IMR-90 (cell line): ENCODE results near the gene CCSER1. TPM values are rescaled to one million over a fixed set of nuclear protein-coding genes. Genes with fewer than 3 reads are reported as not detected.
"Not testable (repeated sequence)": the region's sequence is repeated elsewhere in the genome, so short reads cannot be mapped to it uniquely, and the experiment has no call there.

Experiments
- ATAC-seq: fragments of 200-7000 bp; cut with Tn5 transposase; 2 replicates; pipeline ENCODE4 v1.9.1; 2020; ENCODE audit warnings: low read depth, mild to moderate bottlenecking, moderate library complexity
- BruUV-seq: library from RNA; stranded (reverse); fragments of 400-500 nt; replicated peaks from 2 replicates; lab custom pipeline; 2021; lab: Mats Ljungman, UMichigan
- CTCF ChIA-PET: fragments of 300-600 bp; formaldehyde crosslinking; extraction: SDS; loops from one replicate; lab custom pipeline; 2021; ENCODE audit warnings: antibody characterized with exemption; lab: Yijun Ruan, JAX
- POLR2A ChIA-PET: fragments of 300-600 bp; sonication (Branson Sonifier 250); formaldehyde crosslinking; loops from one replicate; lab custom pipeline; 2022; ENCODE audit warnings: antibody characterized with exemption; ENCODE audit not compliant: unreplicated experiment; lab: Charles Lee
- DNase-seq: peaks from one replicate; pipeline ENCODE4 v3.0.0; 2013
- H2AFZ ChIP-seq: replicated peaks from 2 replicates; pipeline ENCODE3; 2013; ENCODE audit warnings: low read length, mild to moderate bottlenecking; ENCODE audit not compliant: poor library complexity
- H2AK5ac ChIP-seq: 2 replicates; pipeline ENCODE4 v1.6.1; 2013; ENCODE audit warnings: low read depth, low read length, inconsistent platforms
- H2AK9ac ChIP-seq: replicated peaks from 2 replicates; pipeline ENCODE3; 2013; ENCODE audit warnings: mild to moderate bottlenecking, low read depth, low read length, moderate library complexity; ENCODE audit not compliant: poor library complexity
- H2BK120ac ChIP-seq: 2 replicates; pipeline ENCODE4 v1.6.1; 2013; ENCODE audit warnings: low read depth, low read length, inconsistent platforms
- H2BK15ac ChIP-seq: 3 replicates; pipeline ENCODE4 v1.6.1; 2013; ENCODE audit warnings: low read depth, low read length, inconsistent platforms
- H2BK20ac ChIP-seq: 2 replicates; pipeline ENCODE4 v1.6.1; 2013; ENCODE audit warnings: low read depth, mild to moderate bottlenecking, inconsistent platforms, low read length, moderate library complexity
- H2BK5ac ChIP-seq: 2 replicates; pipeline ENCODE4 v1.6.1; 2013; ENCODE audit warnings: mild to moderate bottlenecking, low read depth, low read length, inconsistent platforms; ENCODE audit not compliant: poor library complexity, severe bottlenecking
- H3K14ac ChIP-seq: replicated peaks from 2 replicates; pipeline ENCODE4 v1.6.1; 2013; ENCODE audit warnings: low read depth, low read length, inconsistent platforms
- H3K18ac ChIP-seq: 2 replicates; pipeline ENCODE4 v1.6.1; 2013; ENCODE audit warnings: low read depth, low read length, control low read depth
- H3K23ac ChIP-seq: 2 replicates; pipeline ENCODE4 v1.6.1; 2013; ENCODE audit warnings: low read depth, low read length, inconsistent platforms
- H3K27ac ChIP-seq: 2 replicates; pipeline ENCODE4 v1.5.1; 2013; ENCODE audit warnings: mild to moderate bottlenecking, control low read depth, low read length; ENCODE audit not compliant: insufficient read depth
- H3K27me3 ChIP-seq: 2 replicates; pipeline ENCODE4 v1.6.1; 2013; ENCODE audit warnings: low read length; ENCODE audit not compliant: control insufficient read depth, insufficient read depth
- H3K36me3 ChIP-seq: 2 replicates; pipeline ENCODE4 v1.6.1; 2013; ENCODE audit warnings: low read length, mixed read lengths; ENCODE audit not compliant: control insufficient read depth, insufficient read depth
- H3K4ac ChIP-seq: 2 replicates; pipeline ENCODE4 v1.6.1; 2013; ENCODE audit warnings: low read depth, low read length, inconsistent platforms
- H3K4me1 ChIP-seq: 2 replicates; pipeline ENCODE4 v1.6.1; 2013; ENCODE audit warnings: low read length, mixed read lengths; ENCODE audit not compliant: control insufficient read depth, insufficient read depth
- H3K4me2 ChIP-seq: 2 replicates; pipeline ENCODE4 v1.6.1; 2013; ENCODE audit warnings: low read depth, mild to moderate bottlenecking, control low read depth, low read length, moderate library complexity
- H3K4me3 ChIP-seq: 2 replicates; pipeline ENCODE4 v1.5.1; 2013; ENCODE audit warnings: low read depth, mild to moderate bottlenecking, control low read depth, low read length, moderate library complexity; ENCODE audit not compliant: insufficient read depth
- H3K56ac ChIP-seq: 2 replicates; pipeline ENCODE4 v1.6.1; 2013; ENCODE audit warnings: low read length, inconsistent platforms; ENCODE audit not compliant: insufficient read depth; ENCODE audit errors: extremely low read depth
- H3K79me1 ChIP-seq, 2 experiments: 2 replicates each; pipeline ENCODE4 v1.6.1; 2013; ENCODE audit warnings: low read length in 2 of 2, inconsistent platforms in 1 of 2, low read depth in 1 of 2
- H3K9ac ChIP-seq: 2 replicates; pipeline ENCODE4 v1.6.1; 2013; ENCODE audit warnings: low read depth, low read length, control low read depth
- H3K9me1 ChIP-seq: 2 replicates; pipeline ENCODE4 v1.6.1; 2013; ENCODE audit warnings: low read length, inconsistent platforms; ENCODE audit not compliant: insufficient read depth
- H3K9me3 ChIP-seq: 2 replicates; pipeline ENCODE4 v1.6.1; 2013; ENCODE audit warnings: low read length; ENCODE audit not compliant: control insufficient read depth, insufficient read depth
- H4K20me1 ChIP-seq: 2 replicates; pipeline ENCODE4 v1.6.1; 2013; ENCODE audit warnings: low read length, inconsistent platforms; ENCODE audit not compliant: insufficient read depth
- H4K5ac ChIP-seq: 2 replicates; pipeline ENCODE4 v1.6.1; 2013; ENCODE audit warnings: mild to moderate bottlenecking, low read depth, low read length, control low read depth
- H4K8ac ChIP-seq, 2 experiments: 2 replicates each; pipeline ENCODE4 v1.6.1; 2013; ENCODE audit warnings: low read depth in 2 of 2, low read length in 2 of 2, control low read depth in 1 of 2, inconsistent platforms in 1 of 2
- H4K91ac ChIP-seq: 2 replicates; pipeline ENCODE4 v1.6.1; 2013; ENCODE audit warnings: low read depth, low read length, inconsistent platforms; ENCODE audit not compliant: insufficient read depth
- CHD1 ChIP-seq: IDR thresholded peaks from 2 replicates; pipeline ENCODE4 v1.6.1; 2012; ENCODE audit warnings: low read depth, low read length, improper control_type of control experiment
- NFE2L2 ChIP-seq: fragments of 150-350 bp; IDR thresholded peaks from 2 replicates; pipeline ENCODE4 v1.6.1; 2016; ENCODE audit warnings: low read depth, mild to moderate bottlenecking, low read length
- RCOR1 ChIP-seq: IDR thresholded peaks from 2 replicates; pipeline ENCODE4 v1.6.1; 2012; ENCODE audit warnings: mild to moderate bottlenecking, low read length, improper control_type of control experiment; ENCODE audit not compliant: insufficient replicate concordance
- WGBS, 2 experiments: methylation state at CpG; one replicate each; pipeline versions ENCODE4 v1.1.5 to v1.1.7; 2013; ENCODE audit warnings: missing lambda C conversion rate in 2 of 2; ENCODE audit not compliant: insufficient read length in 1 of 2; ENCODE audit errors: extremely low coverage in 2 of 2; 5-methylcytosine and 5-hydroxymethylcytosine counted together
- dilution Hi-C: fragments of 300-500 bp; cut with HindIII; formaldehyde crosslinking; loops from one replicate; pipeline ENCODE4 v1.14.3; 2018; ENCODE audit warnings: low sequenced_read_pairs; ENCODE audit not compliant: unreplicated experiment
- in situ Hi-C: fragments of 300-500 bp; cut with MboI; formaldehyde crosslinking; loops from 3 replicates; pipeline ENCODE4 v1.14.3; 2019; ENCODE audit warnings: low sequenced_read_pairs, inconsistent platforms, mixed read lengths
- intact Hi-C: fragments of 100-400 bp; cut with micrococcal nuclease; formaldehyde crosslinking; loops from 2 replicates; pipeline ENCODE4 v1.10.0; 2022
- polyA plus RNA-seq, 3 experiments: library from polyadenylated mRNA; depleted of rRNA; stranded (reverse); fragments of >200 nt; gene quantifications; 2 replicates each; pipeline ENCODE4 v1.2.3, GENCODE V29; 2012; ENCODE audit warnings: low replicate concordance in 1 of 3
- total RNA-seq: library from RNA; depleted of rRNA; stranded (reverse); fragments of >200 nt; gene quantifications from 2 replicates; pipeline ENCODE4 v1.2.3, GENCODE V29; 2012
- TF ChIP-seq, protein P1 (sequence below): conservative IDR thresholded peaks from 2 replicates; pipeline ENCODE4 v1.5.1; 2012; ENCODE audit warnings: mild to moderate bottlenecking, low read depth, low read length, improper control_type of control experiment

Gene CCSER1
- total and polyA plus RNA-seq, 2 of the 4 experiments (the other 2 are of a cell fraction): not detected

GRCh38 chr4:90695411-90695810, 568.2 kb downstream of the CCSER1 start:
- Histone ChIP-seq H3K79me1 (no peaks in the 10 kb centered on the region), H3K27ac (no peak overlapping the region), H3K9ac (no peak overlapping the region), H3K4me2 (no peak overlapping the region), H2AK9ac (no peak overlapping the region), H4K91ac (no peak overlapping the region), H4K5ac (no peak overlapping the region), H3K4me1 (no peaks in the 10 kb centered on the region), H2BK15ac (no peak overlapping the region), H3K36me3 (no peaks in the 10 kb centered on the region), H4K20me1 (no peaks in the 10 kb centered on the region), H2AFZ (no peak overlapping the region), H3K9me1 (no peaks in the 10 kb centered on the region), H3K9me3 (0 out of 2 replicates have a peak, but pooled peaks cover 2% of the 10 kb centered on the region), H2BK120ac (no peak overlapping the region), H2BK20ac (no peak overlapping the region), H3K4me3 (no peak overlapping the region), H4K8ac (no peak overlapping the region), H2AK5ac (no peak overlapping the region), H3K14ac (no peak overlapping the region), H2BK5ac (no peak overlapping the region), H3K23ac (no peak overlapping the region), H3K56ac (no peak overlapping the region), H3K18ac (no peak overlapping the region), H3K4ac (no peak overlapping the region), H3K27me3 (no peaks in the 10 kb centered on the region)
- ChIA-PET CTCF (interaction anchor here (0.7 kb wide), 1 partner anchor 44 kb away, joined by 3 read pairs; no protein-coding TSS in a partner anchor), POLR2A (no interaction called here)
- dilution Hi-C loops (no loop called here), in situ Hi-C loops (no loop called here), intact Hi-C loops (no loop called here)
- BruUV-seq: no TSS peak
- TF ChIP-seq, protein P1, sequence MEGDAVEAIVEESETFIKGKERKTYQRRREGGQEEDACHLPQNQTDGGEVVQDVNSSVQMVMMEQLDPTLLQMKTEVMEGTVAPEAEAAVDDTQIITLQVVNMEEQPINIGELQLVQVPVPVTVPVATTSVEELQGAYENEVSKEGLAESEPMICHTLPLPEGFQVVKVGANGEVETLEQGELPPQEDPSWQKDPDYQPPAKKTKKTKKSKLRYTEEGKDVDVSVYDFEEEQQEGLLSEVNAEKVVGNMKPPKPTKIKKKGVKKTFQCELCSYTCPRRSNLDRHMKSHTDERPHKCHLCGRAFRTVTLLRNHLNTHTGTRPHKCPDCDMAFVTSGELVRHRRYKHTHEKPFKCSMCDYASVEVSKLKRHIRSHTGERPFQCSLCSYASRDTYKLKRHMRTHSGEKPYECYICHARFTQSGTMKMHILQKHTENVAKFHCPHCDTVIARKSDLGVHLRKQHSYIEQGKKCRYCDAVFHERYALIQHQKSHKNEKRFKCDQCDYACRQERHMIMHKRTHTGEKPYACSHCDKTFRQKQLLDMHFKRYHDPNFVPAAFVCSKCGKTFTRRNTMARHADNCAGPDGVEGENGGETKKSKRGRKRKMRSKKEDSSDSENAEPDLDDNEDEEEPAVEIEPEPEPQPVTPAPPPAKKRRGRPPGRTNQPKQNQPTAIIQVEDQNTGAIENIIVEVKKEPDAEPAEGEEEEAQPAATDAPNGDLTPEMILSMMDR: no peak
- no peak for TF ChIP-seq RCOR1
- TF ChIP-seq CHD1: no peak
- no peak for TF ChIP-seq NFE2L2
- DNase-seq (no peak), ATAC-seq (no peak)

GRCh38 chr4:90705501-90705900, 578.3 kb downstream of the CCSER1 start:
- no CpG with 5 or more reads among the region's 6 CpGs for WGBS, 2 experiments

More at GRCh38 chr4:90705501-90705900, 578.3 kb downstream of the CCSER1 start:
- BruUV-seq, ATAC-seq, H3K36me3 ChIP-seq, H2AFZ ChIP-seq, H2BK120ac ChIP-seq, POLR2A ChIA-PET, intact Hi-C loops, H3K14ac ChIP-seq, H3K56ac ChIP-seq, in situ Hi-C loops, H2AK5ac ChIP-seq, H3K9me1 ChIP-seq, H3K79me1 ChIP-seq, H4K8ac ChIP-seq, H3K4me2 ChIP-seq, H2AK9ac ChIP-seq, H2BK5ac ChIP-seq, H4K5ac ChIP-seq, DNase-seq, H3K4ac ChIP-seq, H2BK20ac ChIP-seq, H3K4me3 ChIP-seq, H3K18ac ChIP-seq, H2BK15ac ChIP-seq, H3K9me3 ChIP-seq, H3K9ac ChIP-seq, H3K27me3 ChIP-seq, H3K4me1 ChIP-seq, H4K91ac ChIP-seq, H3K23ac ChIP-seq, dilution Hi-C loops, H3K27ac ChIP-seq, H4K20me1 ChIP-seq: not testable (repeated sequence)
- CTCF ChIA-PET: interaction anchor here (0.6 kb wide), 1 partner anchor 12 kb away, joined by 3 read pairs; no protein-coding TSS in a partner anchor
